Measurements from ENCODE around the gene LAMTOR5. TPM values are rescaled to one million over a fixed set of nuclear protein-coding genes. Genes with fewer than 3 reads are reported as not detected.

LAMTOR5 gene
- total RNA-seq, 2 donors from 2014 or later = 104 to 132 TPM

GRCh38 chr1:110355321-110355720, 52.2 kb downstream of the LAMTOR5 start:
- no peaks in the 10 kb centered on the region for H3K9me3 Mint-ChIP-seq
- no peak overlapping the region for H3K27ac ChIP-seq (ENCODE audit: low read depth, low read length)
- H3K4me3 Mint-ChIP-seq = no peak overlapping the region
- no peak for DNase-seq
- H3K27ac Mint-ChIP-seq = no peak overlapping the region
- TF ChIP-seq CTCF (conservative IDR thresholded peaks at IDR 0.05) = no peak
- no peaks in the 10 kb centered on the region for H3K27me3 Mint-ChIP-seq (ENCODE audit: insufficient read depth)
- H3K4me1 ChIP-seq (ENCODE audit: control insufficient read depth, insufficient read depth, low read length) = peaks cover 5% of the 10 kb centered on the region
- H3K27me3 ChIP-seq (ENCODE audit: control insufficient read depth, insufficient read depth, low read length, poor library complexity, severe bottlenecking) = no peaks in the 10 kb centered on the region
- H3K36me3 ChIP-seq (ENCODE audit: control insufficient read depth, insufficient read depth, low read length) = peaks cover 37% of the 10 kb centered on the region
- 91% methylated on average over 1 of the region's 1 CpG; no CpG with 5 or more reads in 1 of the 2 experiments for WGBS, 2 experiments (ENCODE audit: insufficient coverage in 1 of 2, insufficient read length in 1 of 2)
- H3K4me3 ChIP-seq (ENCODE audit: low read length) = no peak overlapping the region
- peaks cover 2% of the 10 kb centered on the region for H3K4me1 Mint-ChIP-seq
- H3K9ac ChIP-seq (ENCODE audit: extremely low read depth, low read length, poor library complexity, severe bottlenecking) = no peak overlapping the region
- no peaks in the 10 kb centered on the region for H3K9me3 ChIP-seq (ENCODE audit: control insufficient read depth, low read length)
- peaks cover 23% of the 10 kb centered on the region for H3K36me3 Mint-ChIP-seq (ENCODE audit: low read depth)

Other genes with a start within 250 kb of the LAMTOR5 start
- gene KCNC4, start 197.4 kb downstream of the LAMTOR5 start, total RNA-seq = 10 to 100 TPM in 1 of 2 donors, 1 to 10 TPM in 1; 7.6 to 10.2 TPM
- 10 to 100 TPM; 42.0 to 54.2 TPM for gene RBM15, start 68.3 kb downstream of the LAMTOR5 start, total RNA-seq
- gene SLC16A4, start 16.7 kb downstream of the LAMTOR5 start, total RNA-seq = under 1 TPM; 0.55 to 0.86 TPM
- under 1 TPM in 1 of 2 donors, not detected in 1; 0.20 TPM for gene PROK1, start 43.5 kb upstream of the LAMTOR5 start, total RNA-seq
- not detected for gene KCNA10, start 111.5 kb upstream of the LAMTOR5 start, total RNA-seq
- gene KCNA2, start 198.7 kb upstream of the LAMTOR5 start, total RNA-seq = under 1 TPM; 0.11 to 0.57 TPM

Data from endodermal cell (in vitro differentiated cells).